UCSD-AML1 (cell line): ENCODE data around the gene CDY2B.
"Not testable (repeated sequence)": the region's sequence is repeated elsewhere in the genome, so short reads cannot be mapped to it uniquely, and the experiment has no call there.

Experiments used
- DNase-seq: peaks from one replicate; lab custom pipeline; 2025; ENCODE audit not compliant: unreplicated experiment; lab: John Stamatoyannopoulos, UW

The CDY2B gene

GRCh38 chrY:17880120-17880519 lies at the start of gene CDY2B:
Gene CDY2B, minus strand, starts transcription at chrY:17880220. Its CDS starts 328 bp downstream, at chrY:17879892.
- not testable (repeated sequence) for DNase-seq

- DNase-seq: not testable (repeated sequence)
These were observed 28.0 kb upstream of the CDY2B start for GRCh38 chrY:17908009-17908408.

- not testable (repeated sequence) for DNase-seq
These were observed 27.3 kb upstream of the CDY2B start for GRCh38 chrY:17907351-17907750.

- DNase-seq: not testable (repeated sequence)
These were observed 1.7 kb upstream of the CDY2B start for GRCh38 chrY:17881697-17882096.

GRCh38 chrY:17876767-17877166 lies 3.3 kb downstream of the CDY2B start:
- DNase-seq: not testable (repeated sequence)

GRCh38 chrY:17875401-17875800 lies 4.6 kb downstream of the CDY2B start:
- not testable (repeated sequence) for DNase-seq

GRCh38 chrY:17871194-17871903 lies 8.7 kb downstream of the CDY2B start:
- not testable (repeated sequence) for DNase-seq

- DNase-seq: not testable (repeated sequence)
These were observed 9.3 kb downstream of the CDY2B start for GRCh38 chrY:17870737-17871136.

GRCh38 chrY:17867850-17868249 lies 12.2 kb downstream of the CDY2B start:
- DNase-seq: not testable (repeated sequence)

- not testable (repeated sequence) for DNase-seq
These were observed 19.4 kb downstream of the CDY2B start for GRCh38 chrY:17860634-17861033.

GRCh38 chrY:17856963-17857848 lies 22.8 kb downstream of the CDY2B start:
- DNase-seq: not testable (repeated sequence)

- DNase-seq: not testable (repeated sequence)
These were observed 23.5 kb downstream of the CDY2B start for GRCh38 chrY:17856508-17856907.

- not testable (repeated sequence) for DNase-seq
These were observed 30.9 kb downstream of the CDY2B start for GRCh38 chrY:17849131-17849530.

- not testable (repeated sequence) for DNase-seq
These were observed 47.9 kb downstream of the CDY2B start for GRCh38 chrY:17832149-17832548.
